Ecto neural progenitor cell (in vitro differentiated cells): ENCODE results near the gene AKR7A3.
"Not testable (repeated sequence)": the region's sequence is repeated elsewhere in the genome, so short reads cannot be mapped to it uniquely, and the experiment has no call there.

Experiments used
- DNase-seq: peaks from one replicate; pipeline ENCODE4 v3.0.0-alpha.2; 2018; ENCODE audit warnings: low spot score

The AKR7A3 gene

GRCh38 chr1:19287436-19288185 is 959 bp downstream of the AKR7A3 start:
- DNase-seq: no peak

- not testable (repeated sequence) for DNase-seq
Observed at GRCh38 chr1:19285807-19286206, 2.8 kb downstream of the AKR7A3 start.

GRCh38 chr1:19285366-19285765 is 3.2 kb downstream of the AKR7A3 start:
- not testable (repeated sequence) for DNase-seq

GRCh38 chr1:19284881-19285280 is 3.7 kb downstream of the AKR7A3 start:
- no peak for DNase-seq

DNA sequence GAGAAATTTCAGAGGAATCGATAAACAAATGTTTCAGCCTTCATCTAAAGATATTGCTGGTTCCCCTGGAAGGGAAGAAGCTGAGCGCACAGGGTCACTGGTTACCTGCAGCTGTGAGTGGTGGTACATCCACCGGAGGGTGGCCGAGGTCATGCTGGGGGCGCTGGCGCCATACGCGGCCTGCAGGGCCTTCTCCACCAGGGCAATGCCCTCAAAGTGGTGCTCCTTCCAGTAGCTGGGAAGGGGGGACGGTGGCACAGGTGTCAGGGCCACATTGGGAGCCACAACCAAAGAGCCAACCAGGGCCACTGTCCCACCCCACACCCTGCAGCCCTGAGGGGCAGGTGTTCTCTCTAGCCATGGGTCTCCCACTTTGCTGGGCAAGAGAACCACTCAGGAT is 4.7 kb downstream of the AKR7A3 start:
- no peak for DNase-seq

DNA sequence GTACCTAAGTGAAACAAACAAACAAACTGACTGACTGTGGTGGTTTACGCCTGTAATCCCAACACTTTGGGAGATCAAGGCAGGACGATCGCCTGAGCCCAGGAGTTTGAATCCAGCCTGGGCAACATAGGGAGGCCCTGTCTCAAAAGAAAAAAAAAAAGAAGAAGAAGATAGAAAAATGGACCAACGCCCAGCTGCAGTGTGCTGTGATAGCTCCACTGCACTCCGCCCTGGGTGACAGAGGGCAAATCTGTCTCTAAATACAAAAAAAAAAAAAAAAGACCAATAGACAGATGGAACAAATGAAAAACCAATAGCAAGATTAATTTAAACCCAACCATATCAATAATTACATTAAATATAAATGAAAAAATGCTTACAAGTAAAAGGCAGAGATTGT is 13.9 kb downstream of the AKR7A3 start:
- no peak for DNase-seq

GRCh38 chr1:19273844-19274531 is 14.6 kb downstream of the AKR7A3 start:
- not testable (repeated sequence) for DNase-seq

DNA sequence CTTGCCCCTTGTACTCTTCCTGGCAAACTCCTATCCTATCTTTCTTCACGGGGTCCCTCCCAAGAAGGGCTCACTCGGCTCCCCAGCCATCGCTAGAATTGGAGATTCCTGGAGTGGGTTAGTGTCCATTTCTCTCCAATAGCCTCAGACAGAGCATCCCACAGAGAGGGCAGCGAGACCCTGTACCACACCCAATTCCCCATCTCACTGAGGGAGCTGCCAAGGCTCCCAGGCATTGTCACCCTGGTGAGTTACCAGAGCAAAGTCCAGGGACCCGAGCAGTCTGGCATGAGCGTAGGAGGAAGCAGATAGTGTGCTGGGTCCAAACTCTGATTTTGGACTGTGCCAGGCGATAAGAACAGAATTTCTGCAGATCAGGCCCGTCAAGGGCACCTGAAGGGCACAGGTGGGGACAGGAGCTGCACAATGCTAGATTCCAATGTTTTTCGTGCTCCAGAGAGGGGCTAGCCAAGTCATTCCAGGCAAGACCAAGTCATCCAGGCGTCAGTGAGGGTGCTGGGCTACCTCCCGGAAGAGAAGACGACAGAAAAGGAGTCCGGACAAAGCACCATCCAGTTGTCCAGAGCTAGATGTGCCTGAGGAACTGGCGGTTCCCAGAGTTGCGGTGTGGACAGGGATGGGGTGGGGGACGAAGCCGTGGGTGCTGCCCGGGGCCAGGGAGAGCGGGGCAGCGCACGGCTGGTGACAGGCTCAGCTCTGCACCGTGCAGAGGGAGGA is 15.3 kb downstream of the AKR7A3 start:
- DNase-seq: no peak

- DNase-seq: no peak
Observed at GRCh38 chr1:19272064-19272463, 16.5 kb downstream of the AKR7A3 start.

GRCh38 chr1:19270343-19270730 is 18.2 kb downstream of the AKR7A3 start:
- not testable (repeated sequence) for DNase-seq

GRCh38 chr1:19269427-19270342 is 18.9 kb downstream of the AKR7A3 start:
- DNase-seq: not testable (repeated sequence)

DNA sequence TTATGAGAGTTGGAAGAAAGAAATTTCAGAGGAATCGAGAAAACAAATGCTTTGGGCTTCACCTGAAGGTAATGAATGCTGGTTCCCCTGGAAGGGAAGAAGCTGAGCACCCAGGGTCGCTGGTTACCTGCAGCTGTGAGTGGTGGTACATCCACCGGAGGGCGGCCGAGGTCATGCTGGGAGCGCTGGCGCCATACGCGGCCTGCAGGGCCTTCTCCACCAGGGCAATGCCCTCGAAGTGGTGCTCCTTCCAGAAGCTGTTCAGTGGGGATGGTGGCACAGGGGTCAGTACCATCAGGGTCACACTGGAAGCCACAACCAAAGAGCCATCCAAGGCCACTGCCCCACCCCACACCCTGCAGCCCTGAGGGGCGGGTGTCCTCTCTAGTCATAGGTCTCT is 20.1 kb downstream of the AKR7A3 start:
- DNase-seq: no peak

GRCh38 chr1:19262744-19263143 is 25.8 kb downstream of the AKR7A3 start:
- no peak for DNase-seq

DNA sequence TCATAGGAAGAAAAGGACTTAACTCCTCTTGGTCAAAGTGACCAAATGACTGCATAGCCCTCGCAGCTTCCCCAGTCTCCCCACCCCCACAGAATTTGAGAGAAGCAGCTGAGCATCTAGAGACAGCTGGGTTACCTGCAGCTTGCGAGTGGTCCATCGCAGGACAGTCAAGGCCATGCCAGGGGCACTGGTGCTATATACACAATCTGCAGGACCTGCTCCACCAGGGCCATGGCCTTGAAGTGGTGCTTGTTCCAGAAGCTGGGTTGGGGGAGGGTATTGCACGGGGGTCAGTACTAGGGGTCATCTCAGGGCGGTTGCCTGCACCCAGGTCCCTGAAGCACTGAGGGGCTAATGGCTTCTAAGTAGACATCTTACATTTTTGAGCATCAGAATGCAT is 26.5 kb downstream of the AKR7A3 start:
- DNase-seq: no peak

DNA sequence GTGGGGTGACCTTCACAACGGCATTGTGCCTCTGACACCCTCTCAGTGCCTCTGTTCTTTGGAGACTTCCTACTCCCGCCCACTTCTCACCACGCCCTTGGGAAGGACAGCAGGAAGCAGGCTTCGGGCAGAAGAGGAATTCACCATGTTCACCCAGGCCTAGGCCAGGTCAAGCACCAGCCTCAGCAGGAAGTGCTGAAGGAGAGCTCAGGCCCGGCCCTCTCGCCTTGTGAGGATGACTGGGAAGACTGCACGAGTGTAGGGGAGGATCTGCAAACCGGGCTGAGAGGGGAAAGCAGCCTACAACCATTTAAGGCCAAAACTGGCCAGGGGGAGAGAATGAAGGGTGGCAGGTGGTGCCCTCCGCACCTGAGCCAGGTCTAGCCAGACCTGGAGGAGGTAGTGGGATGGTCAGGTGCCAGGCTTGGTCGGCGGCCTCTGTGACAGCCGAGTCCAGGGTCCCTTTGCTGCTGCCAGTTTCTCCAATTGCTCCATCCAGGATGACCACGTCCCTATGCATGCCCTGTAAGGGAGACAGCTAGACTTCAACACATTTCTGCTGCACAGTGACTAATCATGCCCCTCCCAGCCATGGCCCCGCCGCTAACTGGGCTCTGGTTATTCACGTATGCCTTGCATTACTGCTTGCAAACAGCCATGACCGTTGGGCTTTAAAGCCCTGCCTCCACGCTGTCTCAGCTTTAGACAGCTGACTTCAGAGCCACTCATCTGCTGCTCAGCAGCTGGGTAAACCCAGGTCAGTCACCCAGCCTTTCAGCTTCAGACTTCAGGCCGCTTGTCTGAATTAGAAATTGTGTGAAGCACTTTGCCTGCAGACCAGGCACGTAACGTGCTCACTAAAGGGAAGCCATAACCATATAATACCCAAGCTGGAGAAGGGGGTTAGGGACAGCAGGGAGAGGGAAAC is 28.1 kb downstream of the AKR7A3 start:
- no peak for DNase-seq

GRCh38 chr1:19258353-19258752 is 30.2 kb downstream of the AKR7A3 start:
- DNase-seq: no peak

DNA sequence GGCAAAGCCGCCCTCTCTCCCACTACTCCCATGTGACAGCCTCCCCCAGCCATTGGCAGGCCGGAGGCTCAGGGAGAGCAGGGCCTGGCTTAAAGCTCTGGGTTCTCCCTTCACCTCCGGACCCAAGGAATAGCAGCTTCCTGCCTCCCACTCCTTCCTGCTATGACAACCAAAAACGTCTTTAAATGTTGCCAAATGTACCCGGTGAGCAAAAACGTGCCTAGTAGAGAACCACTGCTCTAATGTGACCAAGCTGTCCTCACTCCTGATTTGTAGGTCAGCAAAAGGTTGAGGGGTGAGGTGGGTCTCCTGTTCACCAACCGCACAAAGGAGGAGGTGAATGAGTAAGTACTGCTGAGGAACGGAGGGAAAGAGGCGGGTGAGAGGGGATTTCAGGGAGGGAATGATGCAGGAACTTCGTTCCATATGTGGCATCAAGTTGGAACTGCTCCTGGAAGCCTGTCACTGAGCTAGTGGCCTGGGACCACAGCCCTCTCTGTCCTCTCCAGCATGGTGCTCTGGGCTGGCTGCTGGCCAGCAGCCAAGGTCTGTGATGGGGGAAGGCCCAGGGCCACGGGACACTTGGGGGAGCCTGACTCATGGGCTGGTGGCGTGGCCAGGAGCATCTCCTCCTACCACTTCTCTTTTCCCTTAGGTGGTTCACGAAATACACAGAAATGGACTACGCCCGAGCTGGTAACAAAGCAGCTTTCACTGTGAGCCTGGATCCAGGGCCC is 31.2 kb downstream of the AKR7A3 start:
- DNase-seq: no peak

GRCh38 chr1:19256301-19256700 is 32.3 kb downstream of the AKR7A3 start:
- DNase-seq: not testable (repeated sequence)

- DNase-seq: no peak
Observed at GRCh38 chr1:19255288-19255687, 33.3 kb downstream of the AKR7A3 start.

GRCh38 chr1:19254416-19254815 is 34.2 kb downstream of the AKR7A3 start:
- no peak for DNase-seq
